Measurements from ENCODE around the gene WDR18.
"Not testable (repeated sequence)": the region's sequence is repeated elsewhere in the genome, so short reads cannot be mapped to it uniquely, and the experiment has no call there.

WDR18 gene

DNA sequence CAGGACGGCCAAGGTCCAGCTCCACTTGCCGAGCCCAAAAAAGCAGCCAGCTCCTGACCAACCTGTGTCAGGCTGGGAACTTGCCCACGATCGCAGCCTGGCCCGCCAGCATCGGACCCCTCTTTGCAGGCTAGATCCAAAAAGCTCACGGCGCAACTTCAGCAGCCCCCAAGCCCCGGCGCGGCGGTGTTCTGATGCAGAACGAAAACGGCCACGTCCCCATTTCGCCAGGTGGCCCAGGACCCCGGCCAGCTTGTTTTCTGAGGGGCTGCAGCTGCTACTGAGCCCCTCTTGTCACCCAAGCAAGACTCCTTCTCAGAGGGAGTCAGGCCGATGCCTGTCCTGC lies 35.4 kb downstream of the WDR18 start:
- no peak for DNase-seq
- Histone ChIP-seq H3K36me3 (replicated peaks) (no peaks in the 10 kb centered on the region), H3K27me3 (replicated peaks) (no peaks in the 10 kb centered on the region), H3K4me3 (ENCODE audit: low read depth, low read length) (peak overlapping the region; percentile 92), H3K27ac (no peak overlapping the region)
- no peak for TF ChIP-seq CTCF (IDR thresholded peaks at IDR 0.05; ENCODE audit: low read depth, low read length, missing control alignments)
- in situ Hi-C loops (cut with HindIII; ENCODE audit: low pct_ligation_motif_present, low sequenced_read_pairs) = no loop called here

DNA sequence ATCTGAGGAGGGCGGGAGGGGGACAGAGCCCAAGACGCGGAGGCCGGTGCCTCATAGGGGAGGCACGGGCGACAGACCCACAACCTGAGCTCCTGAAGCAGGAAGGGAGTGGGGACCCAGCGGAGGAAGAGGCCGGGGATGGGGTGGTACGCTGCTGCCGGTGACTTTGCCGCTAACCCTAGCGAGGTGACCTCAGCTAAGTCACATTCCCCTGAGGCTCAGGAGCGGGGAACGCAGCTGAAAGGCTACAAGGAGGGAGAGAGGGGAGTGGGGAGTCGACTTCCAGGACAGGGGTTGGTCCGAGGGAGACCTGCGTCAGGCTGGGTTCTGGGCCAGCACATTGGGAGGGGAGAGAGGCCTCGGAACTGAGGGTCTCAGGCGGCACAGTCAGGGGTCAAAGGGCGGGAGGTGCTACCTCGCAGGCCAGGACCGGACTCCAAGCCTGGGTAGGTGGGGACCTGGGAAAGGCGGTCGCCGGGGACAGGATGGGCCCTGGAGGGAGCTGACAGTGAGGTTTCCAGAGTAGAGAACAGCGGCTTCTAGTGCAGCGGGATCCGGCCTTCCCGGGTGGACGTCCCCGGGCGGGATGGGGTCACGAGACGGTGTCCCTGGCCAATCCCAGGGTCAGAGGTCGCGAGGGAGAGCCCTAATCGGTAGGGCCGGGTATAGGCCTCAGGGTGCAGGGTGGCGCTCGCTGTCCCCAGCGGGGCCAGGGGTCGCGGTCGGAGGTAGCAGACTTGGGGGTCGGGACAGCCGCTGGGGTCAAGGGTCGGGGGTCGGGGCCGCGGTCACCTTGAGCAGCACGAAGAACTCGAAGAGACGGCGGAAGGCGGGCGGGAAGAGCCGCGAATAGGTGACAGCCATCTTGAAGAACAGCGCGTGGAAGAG lies 36.1 kb downstream of the WDR18 start:
- no peak for TF ChIP-seq CTCF (IDR thresholded peaks at IDR 0.05; ENCODE audit: low read depth, low read length, missing control alignments)
- in situ Hi-C loops (cut with HindIII; ENCODE audit: low pct_ligation_motif_present, low sequenced_read_pairs) = no loop called here
- peak overlapping the region; percentile 92 for H3K4me3 ChIP-seq (ENCODE audit: low read depth, low read length)
- H3K36me3 ChIP-seq (replicated peaks) = no peaks in the 10 kb centered on the region
- peak overlapping the region; percentile 96 for H3K27ac ChIP-seq
- no peaks in the 10 kb centered on the region for H3K27me3 ChIP-seq (replicated peaks)
- no peak for DNase-seq

GRCh38 chr19:1020868-1021425 lies 36.8 kb downstream of the WDR18 start, which contains the start of gene TMEM259:
TMEM259 (minus strand) TSS chr19:1021123; CDS start chr19:1020996, 127 bp downstream.
- TF ChIP-seq CTCF (IDR thresholded peaks at IDR 0.05; ENCODE audit: low read depth, low read length, missing control alignments) = no peak
- H3K36me3 ChIP-seq (replicated peaks) = no peaks in the 10 kb centered on the region
- in situ Hi-C loops (cut with HindIII; ENCODE audit: low pct_ligation_motif_present, low sequenced_read_pairs) = no loop called here
- peak within 1 kb of the TSS; percentile 92 for H3K4me3 ChIP-seq (ENCODE audit: low read depth, low read length)
- peak; percentile 94 for DNase-seq
- peak within 1 kb of the TSS; percentile 96 for H3K27ac ChIP-seq
- H3K27me3 ChIP-seq (replicated peaks) = no peaks in the 10 kb centered on the region

DNA sequence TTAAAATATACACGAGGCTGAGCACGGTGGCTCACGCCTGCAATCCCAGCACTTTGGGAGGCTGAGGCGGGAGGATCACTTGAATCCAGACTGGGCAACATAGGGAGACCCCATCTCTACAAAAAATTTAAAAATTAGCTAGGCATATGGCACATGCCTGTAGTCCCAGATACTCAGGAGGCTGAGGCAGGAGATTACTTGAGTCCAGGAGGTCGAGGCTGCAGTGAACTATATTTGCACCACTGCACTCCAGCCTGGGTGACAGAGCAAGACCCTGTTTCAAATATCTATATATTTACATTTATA lies 39.7 kb downstream of the WDR18 start:
- H3K27me3 ChIP-seq (replicated peaks); DNase-seq; H3K4me3 ChIP-seq (ENCODE audit: low read depth, low read length); H3K27ac ChIP-seq; H3K36me3 ChIP-seq (replicated peaks); in situ Hi-C loops (cut with HindIII; ENCODE audit: low pct_ligation_motif_present, low sequenced_read_pairs): not testable (repeated sequence)

DNA sequence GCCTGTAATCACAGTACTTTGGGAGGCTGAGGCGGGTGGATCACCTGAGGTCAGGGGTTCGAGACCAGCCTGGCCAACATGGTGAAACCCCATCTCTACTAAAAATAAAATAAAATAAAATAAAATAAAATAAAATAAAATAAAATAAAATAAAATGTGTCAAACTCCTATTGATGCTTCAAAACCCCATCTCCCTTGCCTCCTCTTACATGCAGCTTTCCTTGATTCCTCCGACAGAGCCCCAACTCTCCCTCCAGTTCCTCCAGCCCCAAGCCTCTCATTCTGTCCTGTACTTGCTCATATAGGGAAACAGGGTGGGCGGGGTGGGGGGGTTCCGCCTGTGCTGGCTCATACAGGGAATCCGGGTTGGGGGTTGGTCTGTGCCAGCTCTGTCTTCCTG lies 40.9 kb downstream of the WDR18 start:
- H3K27me3 ChIP-seq (replicated peaks); H3K36me3 ChIP-seq (replicated peaks); H3K4me3 ChIP-seq (ENCODE audit: low read depth, low read length); DNase-seq; H3K27ac ChIP-seq; in situ Hi-C loops (cut with HindIII; ENCODE audit: low pct_ligation_motif_present, low sequenced_read_pairs): not testable (repeated sequence)

DNA sequence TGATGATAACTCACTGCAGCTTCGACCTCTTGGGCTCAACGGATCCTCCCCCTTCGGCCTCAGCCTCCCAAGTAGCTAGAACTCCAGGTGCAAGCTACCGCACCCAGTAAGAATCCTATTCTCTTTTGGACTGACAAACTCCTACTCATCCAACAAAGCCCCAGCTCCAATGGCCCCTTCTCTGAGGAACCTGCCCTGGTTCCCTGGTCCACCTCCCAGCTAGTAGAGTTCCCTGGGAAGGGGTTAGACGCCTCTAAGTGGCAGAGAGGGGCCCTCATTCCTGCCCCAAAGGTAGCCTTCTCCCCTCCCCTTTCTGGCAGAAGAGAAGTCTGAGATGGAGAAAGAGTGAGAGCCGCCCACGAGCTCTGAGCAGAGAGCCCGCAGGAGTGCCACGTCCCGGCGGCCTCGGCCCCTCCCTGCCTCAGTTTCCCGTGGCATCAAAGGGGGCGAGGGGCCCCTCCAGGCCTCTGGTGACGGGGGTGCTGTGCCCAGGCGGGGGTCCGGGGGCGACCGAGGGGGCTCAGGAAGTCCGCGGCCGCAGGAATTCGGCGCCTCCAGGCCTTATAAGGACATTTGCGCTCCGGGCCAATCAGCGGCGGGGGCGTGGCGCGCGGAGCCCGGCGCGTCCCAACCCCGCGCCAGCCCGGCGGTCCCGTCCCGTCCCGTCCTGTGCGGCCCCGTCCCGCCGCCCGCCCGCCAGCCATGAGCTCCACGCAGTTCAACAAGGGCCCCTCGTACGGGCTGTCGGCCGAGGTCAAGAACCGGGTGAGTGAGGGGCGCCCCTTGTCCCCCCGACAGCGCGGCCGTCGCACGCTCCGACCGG lies 42.0 kb downstream of the WDR18 start, which contains the start of gene CNN2:
CNN2 (plus strand) TSS at position 649 of the 823 bp plus-strand sequence; CDS start at position 703, 54 bp downstream.
- no peak for TF ChIP-seq CTCF (IDR thresholded peaks at IDR 0.05; ENCODE audit: low read depth, low read length, missing control alignments)
- in situ Hi-C loops (cut with HindIII; ENCODE audit: low pct_ligation_motif_present, low sequenced_read_pairs) = no loop called here
- Histone ChIP-seq H3K27me3 (replicated peaks) (no peaks in the 10 kb centered on the region), H3K36me3 (replicated peaks) (peaks cover 16% of the 10 kb centered on the region), H3K4me3 (ENCODE audit: low read depth, low read length) (peak within 1 kb of the TSS; percentile 96), H3K27ac (peak within 1 kb of the TSS; percentile 90)
- DNase-seq = peak; percentile 69
